HG02943 (cell line): ENCODE data around the gene WWTR1.

Experiments
- ATAC-seq: cut with Tn5 transposase; IDR thresholded peaks from one replicate; pipeline ENCODE4 v1.9.1; 2021; ENCODE audit warnings: mild to moderate bottlenecking, low read depth, moderate library complexity; ENCODE audit not compliant: unreplicated experiment

Gene WWTR1

GRCh38 chr3:149625795-149626194 lies 32.0 kb downstream of the WWTR1 start:
- ATAC-seq, result no peak

GRCh38 chr3:149623824-149624223 lies 34.0 kb downstream of the WWTR1 start:
- ATAC-seq, result no peak

- no peak for ATAC-seq
These were observed 36.4 kb downstream of the WWTR1 start for GRCh38 chr3:149621218-149622005.

GRCh38 chr3:149620291-149621020 lies 37.4 kb downstream of the WWTR1 start:
- ATAC-seq, result no peak

GRCh38 chr3:149619136-149619535 lies 38.7 kb downstream of the WWTR1 start:
- ATAC-seq, result no peak

- no peak for ATAC-seq
These were observed 39.4 kb downstream of the WWTR1 start for GRCh38 chr3:149618151-149619123.

GRCh38 chr3:149615731-149616221 lies 42.0 kb downstream of the WWTR1 start:
- no peak for ATAC-seq

- no peak for ATAC-seq
These were observed 43.8 kb downstream of the WWTR1 start for GRCh38 chr3:149613988-149614387.

GRCh38 chr3:149612456-149612855 lies 45.4 kb downstream of the WWTR1 start:
- no peak for ATAC-seq

- ATAC-seq, result no peak
These were observed 46.7 kb downstream of the WWTR1 start for GRCh38 chr3:149611149-149611548.

- no peak for ATAC-seq
These were observed 47.3 kb downstream of the WWTR1 start for GRCh38 chr3:149610351-149611105.

GRCh38 chr3:149609595-149609994 lies 48.2 kb downstream of the WWTR1 start:
- ATAC-seq, result peak; percentile 94

- ATAC-seq, result no peak
These were observed 48.8 kb downstream of the WWTR1 start for GRCh38 chr3:149608987-149609386.

GRCh38 chr3:149605902-149606301 lies 51.9 kb downstream of the WWTR1 start:
- ATAC-seq, result no peak

GRCh38 chr3:149604125-149604875 lies 53.5 kb downstream of the WWTR1 start:
- no peak for ATAC-seq

- ATAC-seq, result no peak
These were observed 54.4 kb downstream of the WWTR1 start for GRCh38 chr3:149603126-149604074.

GRCh38 chr3:149600634-149601033 lies 57.2 kb downstream of the WWTR1 start:
- no peak for ATAC-seq

GRCh38 chr3:149599236-149599635 lies 58.6 kb downstream of the WWTR1 start:
- no peak for ATAC-seq
